22Rv1 (cell line): ENCODE data around the gene ATP5F1D.

Experiments used
- ZFX ChIP-seq: fragments of 450-650 bp; IDR thresholded peaks from 2 replicates; pipeline ENCODE4 v1.6.1; 2017; ENCODE audit warnings: antibody characterized with exemption, borderline replicate concordance
- TF ChIP-seq, protein P1 (sequence below): fragments of 450-650 bp; IDR thresholded peaks from 2 replicates; pipeline ENCODE4 v1.5.1; 2017; ENCODE audit warnings: mild to moderate bottlenecking

DNA sequence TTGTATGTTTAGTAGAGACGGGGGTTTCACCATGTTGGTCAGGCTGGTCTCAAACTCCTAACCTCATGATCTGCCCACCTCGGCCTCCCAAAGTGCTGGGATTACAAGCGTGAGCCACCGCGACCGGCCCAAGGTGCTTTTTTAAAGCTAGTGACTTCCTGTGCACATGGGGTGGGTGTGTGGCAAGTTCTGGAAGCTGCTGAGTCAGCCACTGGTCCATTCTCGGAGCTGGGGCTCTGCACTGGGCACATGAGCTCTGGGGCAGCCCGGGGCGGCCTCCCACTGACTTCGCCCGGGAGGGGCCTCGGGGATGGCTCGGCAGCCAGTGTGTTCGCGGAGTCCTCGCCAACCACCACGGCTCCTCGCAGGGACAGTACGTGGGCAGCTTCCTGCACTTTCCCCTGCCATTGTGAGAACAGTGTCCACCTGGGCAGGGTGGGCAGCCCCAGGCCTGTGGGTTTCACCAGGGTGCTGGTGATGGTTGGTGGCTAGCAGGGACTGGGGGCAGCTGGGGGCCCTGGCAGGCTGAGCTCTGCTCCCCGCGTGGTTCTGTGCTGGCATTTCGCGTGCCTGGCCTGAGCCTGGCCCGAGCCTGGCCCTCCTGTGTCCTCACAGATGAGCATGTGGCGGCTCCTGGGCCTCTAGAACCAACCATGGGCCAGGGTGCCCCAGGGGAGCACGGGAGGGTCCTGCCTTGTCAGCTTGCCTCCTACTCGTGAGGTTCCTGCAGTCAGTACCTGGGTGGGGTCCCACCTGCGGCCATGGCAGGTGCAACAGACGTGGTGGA is 15.9 kb upstream of the ATP5F1D start:
- TF ChIP-seq, protein P1, sequence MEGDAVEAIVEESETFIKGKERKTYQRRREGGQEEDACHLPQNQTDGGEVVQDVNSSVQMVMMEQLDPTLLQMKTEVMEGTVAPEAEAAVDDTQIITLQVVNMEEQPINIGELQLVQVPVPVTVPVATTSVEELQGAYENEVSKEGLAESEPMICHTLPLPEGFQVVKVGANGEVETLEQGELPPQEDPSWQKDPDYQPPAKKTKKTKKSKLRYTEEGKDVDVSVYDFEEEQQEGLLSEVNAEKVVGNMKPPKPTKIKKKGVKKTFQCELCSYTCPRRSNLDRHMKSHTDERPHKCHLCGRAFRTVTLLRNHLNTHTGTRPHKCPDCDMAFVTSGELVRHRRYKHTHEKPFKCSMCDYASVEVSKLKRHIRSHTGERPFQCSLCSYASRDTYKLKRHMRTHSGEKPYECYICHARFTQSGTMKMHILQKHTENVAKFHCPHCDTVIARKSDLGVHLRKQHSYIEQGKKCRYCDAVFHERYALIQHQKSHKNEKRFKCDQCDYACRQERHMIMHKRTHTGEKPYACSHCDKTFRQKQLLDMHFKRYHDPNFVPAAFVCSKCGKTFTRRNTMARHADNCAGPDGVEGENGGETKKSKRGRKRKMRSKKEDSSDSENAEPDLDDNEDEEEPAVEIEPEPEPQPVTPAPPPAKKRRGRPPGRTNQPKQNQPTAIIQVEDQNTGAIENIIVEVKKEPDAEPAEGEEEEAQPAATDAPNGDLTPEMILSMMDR, result no peak
- TF ChIP-seq ZFX, result no peak
